Mononuclear cell (primary cell): ENCODE measurements around the gene LY6G5C. TPM values are rescaled to one million over a fixed set of nuclear protein-coding genes. Genes with fewer than 3 reads are reported as not detected.
"Not testable (repeated sequence)": the region's sequence is repeated elsewhere in the genome, so short reads cannot be mapped to it uniquely, and the experiment has no call there.

Experiments used
- H3K27me3 ChIP-seq: 2 replicates; pipeline ENCODE4 v1.6.0; 2011; ENCODE audit warnings: low read length, control low read depth; ENCODE audit not compliant: insufficient read depth
- H3K4me1 ChIP-seq: 2 replicates; pipeline ENCODE4 v1.5.1; 2011; ENCODE audit warnings: mild to moderate bottlenecking, low read length, control low read depth; ENCODE audit not compliant: insufficient read depth
- H3K4me3 ChIP-seq: 2 replicates; pipeline ENCODE4 v1.5.1; 2011; ENCODE audit warnings: mild to moderate bottlenecking, low read length, moderate library complexity
- H3K9me3 ChIP-seq: 2 replicates; pipeline ENCODE4 v1.5.1; 2011; ENCODE audit warnings: low read depth, mild to moderate bottlenecking, control low read depth, low read length
- total RNA-seq: library from RNA; depleted of rRNA; stranded (reverse); fragments of >200 nt; gene quantifications from one replicate; pipeline ENCODE4 v1.2.3, GENCODE V29; 2012

LY6G5C gene
- total RNA-seq, 1 donor = 1.2 TPM

DNA sequence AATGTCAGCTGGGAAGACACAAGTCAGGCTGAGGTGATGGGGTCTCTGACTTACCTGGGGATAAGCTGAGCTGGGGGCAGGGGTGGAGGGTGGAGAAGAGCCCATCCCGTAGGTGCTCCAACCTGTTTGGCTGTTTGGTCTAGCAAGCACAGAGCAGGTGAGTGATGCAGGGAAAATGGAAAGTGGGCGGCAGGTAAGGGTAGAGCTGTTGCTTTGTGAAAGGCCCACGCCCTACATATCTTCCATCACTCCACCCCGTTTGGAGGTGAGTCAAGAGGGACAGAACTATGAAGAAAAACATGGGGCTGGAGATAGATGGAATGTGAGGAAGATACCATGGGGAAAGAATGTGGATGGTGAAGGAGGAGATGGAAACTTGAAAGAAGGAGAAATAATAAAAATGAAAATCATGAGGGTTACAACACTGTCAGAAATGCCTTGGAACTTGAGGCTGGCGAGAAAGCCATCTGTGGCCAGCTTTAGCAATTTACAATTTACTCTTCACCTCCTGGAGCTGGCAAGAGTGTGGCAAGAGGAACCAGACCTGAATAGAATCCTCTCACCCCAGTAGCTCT is 39.4 kb upstream of the LY6G5C start:
- peaks cover 4% of the 10 kb centered on the region for H3K4me1 ChIP-seq
- H3K9me3 ChIP-seq = no peaks in the 10 kb centered on the region
- no peak overlapping the region for H3K4me3 ChIP-seq
- no peaks in the 10 kb centered on the region for H3K27me3 ChIP-seq

DNA sequence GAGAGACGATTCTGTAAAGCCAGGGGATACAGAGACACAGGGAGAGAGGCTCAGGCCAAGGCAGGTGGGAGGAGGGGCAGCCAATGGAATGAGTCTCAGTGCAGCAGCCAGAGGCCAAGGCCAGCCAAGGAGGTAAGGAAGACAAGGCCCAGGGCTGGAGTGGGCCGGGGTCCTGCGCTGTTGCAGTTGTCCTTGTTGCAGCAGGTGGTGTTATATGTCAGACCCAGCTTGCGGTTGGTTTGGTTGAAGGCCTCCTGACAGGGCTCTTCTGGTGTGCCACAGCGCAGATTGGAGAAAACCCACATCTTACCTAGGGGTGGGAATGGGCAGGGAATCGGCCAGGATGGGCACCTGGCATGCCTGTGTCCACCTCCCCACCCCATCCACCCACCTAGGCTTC is 38.1 kb upstream of the LY6G5C start:
- no peak overlapping the region for H3K4me3 ChIP-seq
- H3K27me3 ChIP-seq = no peaks in the 10 kb centered on the region
- H3K4me1 ChIP-seq = peaks cover 4% of the 10 kb centered on the region

DNA sequence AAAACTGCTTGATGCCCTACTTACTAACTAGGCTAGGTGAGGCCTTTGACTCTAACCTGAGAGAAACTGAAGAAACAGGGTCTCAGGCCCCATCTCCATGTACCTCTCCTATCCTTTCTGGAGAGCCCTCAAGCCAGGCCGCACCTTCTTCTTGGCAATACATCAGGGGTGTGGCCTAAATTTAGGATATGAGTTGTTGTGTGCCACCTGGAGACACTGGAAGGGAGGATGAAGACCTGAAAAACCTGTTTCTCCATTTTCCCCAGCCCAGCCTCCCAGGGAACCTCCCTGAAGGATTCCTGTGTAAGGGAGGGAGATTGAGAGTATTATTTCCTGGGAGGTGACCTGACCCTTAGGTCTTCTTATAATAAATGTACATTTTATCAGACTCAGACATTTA is 37.4 kb upstream of the LY6G5C start:
- H3K9me3 ChIP-seq = no peaks in the 10 kb centered on the region
- H3K4me1 ChIP-seq = peaks cover under 1% of the 10 kb centered on the region
- H3K27me3 ChIP-seq = no peaks in the 10 kb centered on the region
- no peak overlapping the region for H3K4me3 ChIP-seq

More for the DNA sequence above, 38.1 kb upstream of the LY6G5C start:
- H3K9me3 ChIP-seq = no peaks in the 10 kb centered on the region

DNA sequence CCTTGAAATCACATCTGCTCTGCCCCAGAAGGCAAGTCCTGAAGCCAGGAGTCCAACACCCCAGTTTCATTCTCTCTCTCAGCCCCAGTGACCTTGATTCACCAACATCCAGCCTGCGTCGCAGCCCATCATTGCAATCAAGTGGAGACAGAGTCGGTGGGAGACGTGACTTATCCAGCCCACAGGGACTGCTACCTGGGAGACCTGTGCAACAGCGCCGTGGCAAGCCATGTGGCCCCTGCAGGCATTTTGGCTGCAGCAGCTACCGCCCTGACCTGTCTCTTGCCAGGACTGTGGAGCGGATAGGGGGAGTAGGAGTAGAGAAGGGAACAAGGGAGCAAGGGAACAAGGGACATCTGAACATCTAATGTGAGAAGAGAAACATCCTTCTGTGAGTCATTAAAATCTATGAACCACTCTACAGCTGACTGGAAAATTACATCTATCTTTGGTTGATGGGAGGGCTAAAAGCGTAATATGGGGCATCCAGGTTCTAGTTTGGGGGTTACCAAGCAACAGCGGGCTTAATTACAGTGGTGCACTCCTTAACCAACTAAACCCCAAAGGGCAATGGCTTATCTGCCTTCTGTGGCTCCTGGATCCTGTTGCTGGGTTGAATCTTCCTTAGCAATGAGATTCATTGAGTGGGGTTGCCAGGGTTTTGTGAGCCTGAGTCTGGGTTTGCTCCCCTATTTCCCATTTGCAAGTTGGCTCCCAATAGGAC is 36.8 kb upstream of the LY6G5C start:
- no peak overlapping the region for H3K4me3 ChIP-seq
- H3K4me1 ChIP-seq = no peaks in the 10 kb centered on the region
- H3K9me3 ChIP-seq = no peaks in the 10 kb centered on the region
- no peaks in the 10 kb centered on the region for H3K27me3 ChIP-seq

DNA sequence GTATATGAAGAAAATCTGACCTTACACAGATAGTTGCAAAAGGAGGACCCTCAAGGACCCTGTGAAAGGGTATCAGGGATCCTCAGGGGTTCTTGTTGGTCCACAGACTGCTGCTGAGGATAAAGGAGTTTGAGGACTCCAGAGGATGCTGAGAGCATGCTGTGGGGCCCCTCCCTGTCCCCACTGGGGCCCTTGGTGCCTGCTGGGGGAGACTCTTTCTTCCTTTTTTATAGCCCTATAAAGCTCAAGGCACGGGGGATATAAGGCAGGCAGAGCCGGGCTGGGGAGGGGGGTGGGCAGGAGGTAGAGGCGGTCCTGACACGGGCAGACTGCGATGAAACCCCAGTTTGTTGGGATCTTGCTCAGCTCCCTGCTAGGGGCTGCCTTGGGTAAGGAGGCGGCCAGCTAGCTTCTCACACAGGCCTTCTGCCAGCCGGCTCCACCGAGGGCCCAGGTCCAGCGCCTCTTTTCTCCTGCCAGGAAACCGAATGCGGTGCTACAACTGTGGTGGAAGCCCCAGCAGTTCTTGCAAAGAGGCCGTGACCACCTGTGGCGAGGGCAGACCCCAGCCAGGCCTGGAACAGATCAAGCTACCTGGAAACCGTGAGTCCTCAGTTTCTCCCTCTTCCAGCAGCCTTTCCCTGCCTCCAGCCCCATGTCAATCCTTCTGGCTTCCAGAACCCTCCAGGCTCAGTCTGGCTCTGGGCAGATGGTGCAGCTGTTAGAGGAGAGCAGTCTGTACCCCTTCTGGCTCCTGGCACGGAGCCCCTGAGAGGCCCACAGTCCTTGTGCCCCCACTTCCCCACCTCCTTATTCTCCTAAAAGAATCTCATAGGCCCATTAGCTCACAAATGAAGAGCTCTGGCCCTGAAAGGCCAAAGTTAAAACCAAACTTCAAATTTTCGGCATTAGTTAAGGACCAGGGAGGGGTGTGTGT is 34.4 kb upstream of the LY6G5C start, which contains the start of gene LY6G6D:
Gene LY6G6D (plus strand): TSS at position 327 of the 937 bp plus-strand sequence. CDS start 8 bp downstream, at position 335.
- H3K4me3 ChIP-seq = no peak within 1 kb of the TSS
- H3K27me3 ChIP-seq = no peaks in the 10 kb centered on the region
- H3K9me3 ChIP-seq = no peaks in the 10 kb centered on the region
- peaks cover 16% of the 10 kb centered on the region for H3K4me1 ChIP-seq

DNA sequence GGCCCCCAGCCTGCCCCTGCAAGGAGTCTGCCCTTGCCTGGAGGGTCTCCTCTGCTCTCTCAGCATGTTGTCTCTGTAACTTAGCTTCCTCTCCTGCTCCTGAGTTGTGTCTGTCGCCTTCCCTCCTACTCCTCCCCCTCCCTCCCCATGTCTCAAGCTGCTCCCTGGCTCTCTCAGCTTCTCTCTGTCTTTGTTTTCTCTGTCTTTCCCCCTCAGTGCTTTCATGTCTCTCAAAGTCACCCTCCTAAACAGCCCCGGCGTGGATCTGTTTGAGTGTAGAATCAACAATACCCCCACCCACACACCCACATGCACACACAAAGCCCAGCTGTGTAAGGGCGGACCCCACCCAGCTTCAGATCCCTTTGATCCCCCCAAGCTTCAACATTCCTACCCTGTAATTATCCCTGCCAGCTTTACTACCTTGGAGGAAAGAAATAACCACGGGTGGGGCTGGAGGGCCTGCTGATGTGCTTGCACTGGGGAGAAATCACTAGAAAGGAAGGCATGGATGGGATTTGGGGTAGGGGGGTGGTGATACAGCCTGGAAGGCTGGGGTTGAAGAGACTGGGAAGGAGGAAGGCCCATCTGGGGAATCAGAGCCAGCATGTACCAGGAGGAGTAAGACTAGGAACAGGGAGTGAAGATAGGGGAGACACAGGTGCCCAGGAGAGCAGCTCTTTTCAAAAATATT is 33.3 kb upstream of the LY6G5C start:
- peaks cover 16% of the 10 kb centered on the region for H3K4me1 ChIP-seq

DNA sequence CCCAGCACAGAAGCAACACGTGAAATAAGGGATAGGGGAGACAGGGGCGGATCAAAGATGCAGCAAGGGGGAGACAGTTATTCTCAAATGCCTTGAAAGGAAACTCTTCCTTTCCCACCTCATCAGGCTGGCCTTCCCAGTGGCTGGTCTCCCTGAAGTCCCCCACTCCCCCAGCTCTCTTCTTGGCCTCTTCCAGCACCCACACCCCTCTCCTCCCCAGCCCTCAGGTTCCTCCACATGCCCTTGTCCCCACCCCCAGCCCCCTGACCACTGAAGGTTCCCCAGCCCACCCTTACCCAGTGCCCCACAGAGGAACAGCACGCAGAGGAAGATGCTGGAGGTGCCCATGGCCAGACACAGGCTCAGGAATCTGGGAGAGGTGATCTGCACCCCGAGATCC is 32.6 kb upstream of the LY6G5C start:
- Histone ChIP-seq H3K4me3 (no peak overlapping the region), H3K4me1 (peaks cover 16% of the 10 kb centered on the region), H3K27me3 (no peaks in the 10 kb centered on the region), H3K9me3 (no peaks in the 10 kb centered on the region)

More for the DNA sequence above, 33.3 kb upstream of the LY6G5C start:
- H3K27me3 ChIP-seq = no peaks in the 10 kb centered on the region
- no peaks in the 10 kb centered on the region for H3K9me3 ChIP-seq
- no peak overlapping the region for H3K4me3 ChIP-seq

DNA sequence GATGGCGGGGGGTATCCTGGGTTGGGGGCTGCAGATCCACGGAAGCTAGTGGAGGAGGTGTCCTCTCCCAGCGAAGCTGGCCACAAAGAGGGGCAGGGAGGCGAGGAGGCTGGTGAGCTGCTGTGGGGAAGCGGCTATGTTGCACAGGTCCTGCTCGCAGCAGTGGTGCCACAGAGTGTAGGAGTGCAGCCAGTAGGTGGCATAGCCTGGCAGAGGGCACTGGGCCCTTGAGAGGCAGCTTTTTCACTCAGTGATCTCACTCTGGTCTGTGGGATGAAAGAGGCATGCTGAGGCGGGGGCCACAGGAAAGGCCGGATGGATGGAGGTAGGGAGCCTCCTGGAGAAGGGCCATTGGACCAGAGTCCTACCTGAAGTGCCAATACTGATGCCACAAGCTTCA is 31.4 kb upstream of the LY6G5C start:
- H3K27me3 ChIP-seq = no peaks in the 10 kb centered on the region
- H3K4me1 ChIP-seq = peaks cover 16% of the 10 kb centered on the region
- no peaks in the 10 kb centered on the region for H3K9me3 ChIP-seq
- no peak overlapping the region for H3K4me3 ChIP-seq

DNA sequence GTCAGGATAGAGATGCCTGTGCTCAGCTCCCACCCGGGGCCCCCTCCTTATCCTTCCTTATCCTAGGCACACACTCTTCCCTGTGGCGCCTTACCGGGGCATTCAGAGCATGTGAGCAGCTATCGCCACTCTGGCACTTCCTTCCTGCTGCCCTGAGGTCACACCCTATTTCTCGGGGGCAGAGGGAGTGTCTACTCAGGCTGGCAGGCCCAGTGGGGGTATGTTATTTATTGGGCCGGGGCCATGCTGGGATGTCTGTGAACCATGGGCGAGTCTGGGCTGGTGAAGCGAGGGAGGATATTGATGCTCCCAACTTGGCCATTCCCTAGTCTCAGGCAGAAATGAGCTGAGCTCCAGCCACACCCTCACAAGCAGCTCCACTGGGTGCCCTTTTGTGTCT is 30.4 kb upstream of the LY6G5C start:
- Histone ChIP-seq H3K4me3 (no peak overlapping the region), H3K27me3 (no peaks in the 10 kb centered on the region), H3K4me1 (peaks cover 16% of the 10 kb centered on the region), H3K9me3 (no peaks in the 10 kb centered on the region)

DNA sequence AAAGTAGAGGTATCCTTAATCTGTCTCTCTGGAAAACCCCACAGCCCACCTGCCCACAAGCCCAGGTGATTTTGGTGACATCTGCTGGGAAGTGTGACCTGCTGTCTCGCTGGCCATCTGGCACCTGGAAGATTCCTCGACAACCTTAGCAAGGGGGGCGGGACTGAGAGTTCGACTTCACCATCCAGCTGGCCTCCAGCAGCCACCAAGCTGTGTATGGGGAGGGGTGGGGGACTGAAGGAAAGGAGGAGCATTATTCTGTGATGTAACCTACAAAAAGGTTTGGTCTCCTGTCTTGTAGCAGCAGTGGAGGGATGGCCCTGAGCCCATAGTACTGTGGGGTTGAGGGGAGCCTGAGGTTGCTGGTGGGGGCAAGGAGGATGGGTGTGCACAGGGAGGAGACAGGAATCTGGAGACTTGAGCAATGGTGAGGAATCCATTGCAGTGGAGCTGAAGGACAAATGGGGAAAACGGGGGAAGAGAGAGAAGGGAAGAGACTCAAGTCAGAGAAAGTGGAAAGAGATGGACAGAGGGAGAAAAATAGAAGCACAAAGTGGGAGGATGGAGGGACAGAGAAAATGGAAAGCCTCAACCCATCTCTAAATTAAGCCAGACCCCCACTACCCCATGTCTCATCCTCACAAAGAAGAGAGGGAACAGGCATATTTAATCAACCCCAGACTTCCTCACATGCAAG is 29.8 kb upstream of the LY6G5C start:
- no peak overlapping the region for H3K4me3 ChIP-seq
- no peaks in the 10 kb centered on the region for H3K9me3 ChIP-seq
- H3K4me1 ChIP-seq = peaks cover 16% of the 10 kb centered on the region

DNA sequence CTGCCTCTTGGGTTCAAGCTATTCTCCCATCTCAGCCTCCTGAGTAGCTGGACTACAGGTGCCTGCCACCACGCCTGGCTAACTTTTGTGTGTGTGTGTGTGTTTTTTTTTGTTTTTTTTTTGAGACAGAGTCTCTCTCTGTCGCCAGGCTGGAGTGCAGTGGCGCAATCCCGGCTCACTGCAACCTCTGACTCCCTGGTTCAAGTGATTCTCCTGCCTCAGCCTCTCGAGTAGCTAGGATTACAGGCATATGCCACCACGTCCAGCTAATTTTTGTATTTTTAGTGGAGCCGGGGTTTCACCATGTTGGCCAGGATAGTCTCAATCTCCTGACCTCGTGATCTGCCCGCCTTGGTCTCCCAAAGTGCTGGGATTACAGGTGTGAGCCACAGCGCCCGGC is 28.3 kb upstream of the LY6G5C start:
- not testable (repeated sequence) for H3K27me3 ChIP-seq, H3K9me3 ChIP-seq, H3K4me3 ChIP-seq
- H3K4me1 ChIP-seq = peaks cover 16% of the 10 kb centered on the region

More for the DNA sequence above, 29.8 kb upstream of the LY6G5C start:
- H3K27me3 ChIP-seq = no peaks in the 10 kb centered on the region

DNA sequence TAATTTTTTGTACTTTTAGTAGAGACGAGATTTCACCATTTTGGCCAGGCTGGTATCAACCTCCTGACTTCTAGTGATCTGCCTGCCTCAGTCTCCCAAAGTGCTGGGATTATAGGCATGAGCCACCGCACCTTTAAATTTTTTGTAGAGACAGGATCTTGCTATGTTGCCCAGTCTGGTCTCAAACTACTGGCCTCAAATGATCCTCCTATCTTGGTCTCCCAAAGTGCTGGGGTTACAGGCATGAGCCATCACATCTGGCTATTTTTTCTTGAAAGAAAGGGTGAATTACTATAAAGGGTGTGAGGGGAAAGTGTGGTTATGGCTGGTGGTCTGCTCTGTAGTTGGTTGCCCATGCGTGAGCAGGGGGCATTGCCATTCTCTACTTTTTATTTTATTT is 27.4 kb upstream of the LY6G5C start:
- H3K9me3 ChIP-seq = no peaks in the 10 kb centered on the region
- H3K27me3 ChIP-seq = no peaks in the 10 kb centered on the region
- H3K4me1 ChIP-seq = peaks cover 23% of the 10 kb centered on the region
- H3K4me3 ChIP-seq = no peak overlapping the region

DNA sequence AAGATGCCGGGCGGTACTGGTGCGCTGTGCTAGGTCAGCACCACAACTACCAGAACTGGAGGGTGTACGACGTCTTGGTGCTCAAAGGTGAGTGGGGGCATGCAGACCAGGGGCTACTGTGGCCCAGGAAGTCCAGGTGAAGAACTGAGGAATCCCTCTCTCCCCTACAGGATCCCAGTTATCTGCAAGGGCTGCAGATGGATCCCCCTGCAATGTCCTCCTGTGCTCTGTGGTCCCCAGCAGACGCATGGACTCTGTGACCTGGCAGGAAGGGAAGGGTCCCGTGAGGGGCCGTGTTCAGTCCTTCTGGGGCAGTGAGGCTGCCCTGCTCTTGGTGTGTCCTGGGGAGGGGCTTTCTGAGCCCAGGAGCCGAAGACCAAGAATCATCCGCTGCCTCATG is 26.8 kb upstream of the LY6G5C start:
- no peak overlapping the region for H3K4me3 ChIP-seq
- no peaks in the 10 kb centered on the region for H3K9me3 ChIP-seq
- H3K4me1 ChIP-seq = peaks cover 23% of the 10 kb centered on the region
- no peaks in the 10 kb centered on the region for H3K27me3 ChIP-seq

DNA sequence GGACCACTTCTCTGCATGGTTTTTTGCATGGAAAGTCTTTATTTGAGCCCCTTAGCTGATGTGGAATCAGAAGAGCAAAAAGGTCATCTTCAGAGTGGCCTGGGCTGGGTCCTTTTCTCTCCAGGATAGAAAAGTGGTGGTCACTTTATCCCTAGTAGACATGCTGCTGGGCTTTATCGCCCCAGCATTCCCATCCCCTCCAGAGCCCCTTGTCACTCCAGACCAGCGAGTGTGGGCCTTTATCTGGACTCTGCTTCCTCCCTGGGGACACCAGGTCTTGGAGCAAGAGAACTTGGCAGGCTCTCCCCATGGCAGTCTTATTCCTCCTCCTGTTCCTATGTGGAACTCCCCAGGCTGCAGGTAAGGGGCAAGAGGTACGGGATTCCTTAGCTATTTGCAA is 25.7 kb upstream of the LY6G5C start, which contains the start of gene LY6G6F:
Gene LY6G6F (plus strand): TSS at position 268 of the 400 bp plus-strand sequence. CDS start 41 bp downstream, at position 309.
- H3K9me3 ChIP-seq = no peaks in the 10 kb centered on the region
- H3K4me3 ChIP-seq = no peak within 1 kb of the TSS
- H3K27me3 ChIP-seq = no peaks in the 10 kb centered on the region
- H3K4me1 ChIP-seq = peaks cover 28% of the 10 kb centered on the region
